Measurements from ENCODE around the gene SCYGR3.
"Not testable (repeated sequence)": the region's sequence is repeated elsewhere in the genome, so short reads cannot be mapped to it uniquely, and the experiment has no call there.

- not testable (repeated sequence) for TF ChIP-seq CTCF, POLR2A (IDR thresholded peaks at IDR 0.05)
These were observed 15.7 kb downstream of the SCYGR3 start, which contains the start of gene SCYGR2 for GRCh38 chr2:227598835-227599503.
